ENCODE results near the gene HMG20A. TPM values are rescaled to one million over a fixed set of nuclear protein-coding genes. Genes with fewer than 3 reads are reported as not detected.

Gene HMG20A
- total and polyA plus RNA-seq, 9 of the 15 experiments (the other 6 are each of a cell fraction or from before 2014, with no cell fraction given): 25.0 to 68.1 (median 38.9) TPM

Other genes starting within 250 kb of the HMG20A start
- gene PEAK1, start 784 bp upstream of the HMG20A start, total RNA-seq (2014; rRNA removed): 10.8 and 11.8 TPM in 2 replicates
- 15.9 and 16.7 TPM in 2 replicates for gene PEAK1, start 784 bp upstream of the HMG20A start, total RNA-seq (2014; rRNA removed; fragmentation: Illumina TruSeq; extraction: Trizol)
- gene PEAK1, start 784 bp upstream of the HMG20A start, total RNA-seq (2015; rRNA removed; fragmentation: Illumina TruSeq; extraction: Trizol): 12.9 and 16.3 TPM in 2 replicates
- gene PEAK1, start 784 bp upstream of the HMG20A start, total RNA-seq (2021): 21.6 and 22.4 TPM in 2 replicates
- gene PEAK1, start 784 bp upstream of the HMG20A start, polyA plus RNA-seq (2011; rRNA removed): 10.7 and 13.3 TPM in 2 replicates
- 12.4 and 14.9 TPM in 2 replicates for gene PEAK1, start 784 bp upstream of the HMG20A start, polyA plus RNA-seq (2014; fragmentation: Illumina TruSeq; extraction: Trizol)
- 1 to 10 TPM in 1 of 2 experiments, under 1 TPM in 1; 0.99 to 1.4 TPM for gene PEAK1, start 784 bp upstream of the HMG20A start, polyA plus RNA-seq (2014; fragmentation: Nextera tagmentation; extraction: Ambion mirVana)
- 6.9 and 9.2 TPM in 2 replicates for gene PEAK1, start 784 bp upstream of the HMG20A start, polyA plus RNA-seq (2014; rRNA removed)
- 2.1 and 3.3 TPM in 2 replicates for gene LINGO1, start 212.0 kb downstream of the HMG20A start, total RNA-seq (2014; rRNA removed)
- gene LINGO1, start 212.0 kb downstream of the HMG20A start, total RNA-seq (2014; rRNA removed; fragmentation: Illumina TruSeq; extraction: Trizol): 0.65 and 0.73 TPM in 2 replicates
- 2.0 TPM in 2 replicates for gene LINGO1, start 212.0 kb downstream of the HMG20A start, total RNA-seq (2015; rRNA removed; fragmentation: Illumina TruSeq; extraction: Trizol)
- 14.3 and 14.8 TPM in 2 replicates for gene LINGO1, start 212.0 kb downstream of the HMG20A start, total RNA-seq (2021)
- 12.4 and 19.4 TPM in 2 replicates for gene LINGO1, start 212.0 kb downstream of the HMG20A start, polyA plus RNA-seq (2011; rRNA removed)
- 15.3 and 19.0 TPM in 2 replicates for gene LINGO1, start 212.0 kb downstream of the HMG20A start, polyA plus RNA-seq (2014; fragmentation: Illumina TruSeq; extraction: Trizol)
- under 1 TPM; 0.07 to 0.08 TPM for gene LINGO1, start 212.0 kb downstream of the HMG20A start, polyA plus RNA-seq (2014; fragmentation: Nextera tagmentation; extraction: Ambion mirVana)
- 8.1 and 9.3 TPM in 2 replicates for gene LINGO1, start 212.0 kb downstream of the HMG20A start, polyA plus RNA-seq (2014; rRNA removed)